Duodenal mucosa (tissue), 2 donors: ENCODE data around the gene SS18.
"Not testable (repeated sequence)": the region's sequence is repeated elsewhere in the genome, so short reads cannot be mapped to it uniquely, and the experiment has no call there.

Experiments
- H3K27ac ChIP-seq: one replicate; pipeline ENCODE4 v1.7.0; 2013; ENCODE audit warnings: low read depth, low read length
- H3K27me3 ChIP-seq, 2 donors: one replicate each; pipeline ENCODE4 v1.7.0; 2013; ENCODE audit warnings: low read length in 2 of 2, control low read depth in 1 of 2; ENCODE audit not compliant: insufficient read depth in 2 of 2, control insufficient read depth in 1 of 2
- H3K36me3 ChIP-seq, 2 donors: one replicate each; pipeline ENCODE4 v1.7.0; 2013; ENCODE audit warnings: low read length in 2 of 2, control low read depth in 1 of 2; ENCODE audit not compliant: insufficient read depth in 2 of 2, control insufficient read depth in 1 of 2
- H3K4me1 ChIP-seq, 2 donors: one replicate each; pipeline ENCODE4 v1.7.0; 2013; ENCODE audit warnings: low read length in 2 of 2, control low read depth in 1 of 2; ENCODE audit not compliant: insufficient read depth in 2 of 2, control insufficient read depth in 1 of 2
- H3K4me3 ChIP-seq, 2 donors: one replicate each; pipeline ENCODE4 v1.7.0; 2013; ENCODE audit warnings: low read length in 2 of 2, low read depth in 1 of 2
- H3K9ac ChIP-seq, 2 donors: one replicate each; pipeline ENCODE4 v1.7.0; 2013; ENCODE audit warnings: low read length in 2 of 2, low read depth in 1 of 2
- H3K9me3 ChIP-seq, 2 donors: one replicate each; pipeline ENCODE4 v1.7.0; 2013; ENCODE audit warnings: low read length in 2 of 2, control low read depth in 1 of 2; ENCODE audit not compliant: control insufficient read depth in 1 of 2

The SS18 gene, protein sequence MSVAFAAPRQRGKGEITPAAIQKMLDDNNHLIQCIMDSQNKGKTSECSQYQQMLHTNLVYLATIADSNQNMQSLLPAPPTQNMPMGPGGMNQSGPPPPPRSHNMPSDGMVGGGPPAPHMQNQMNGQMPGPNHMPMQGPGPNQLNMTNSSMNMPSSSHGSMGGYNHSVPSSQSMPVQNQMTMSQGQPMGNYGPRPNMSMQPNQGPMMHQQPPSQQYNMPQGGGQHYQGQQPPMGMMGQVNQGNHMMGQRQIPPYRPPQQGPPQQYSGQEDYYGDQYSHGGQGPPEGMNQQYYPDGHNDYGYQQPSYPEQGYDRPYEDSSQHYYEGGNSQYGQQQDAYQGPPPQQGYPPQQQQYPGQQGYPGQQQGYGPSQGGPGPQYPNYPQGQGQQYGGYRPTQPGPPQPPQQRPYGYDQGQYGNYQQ

DNA sequence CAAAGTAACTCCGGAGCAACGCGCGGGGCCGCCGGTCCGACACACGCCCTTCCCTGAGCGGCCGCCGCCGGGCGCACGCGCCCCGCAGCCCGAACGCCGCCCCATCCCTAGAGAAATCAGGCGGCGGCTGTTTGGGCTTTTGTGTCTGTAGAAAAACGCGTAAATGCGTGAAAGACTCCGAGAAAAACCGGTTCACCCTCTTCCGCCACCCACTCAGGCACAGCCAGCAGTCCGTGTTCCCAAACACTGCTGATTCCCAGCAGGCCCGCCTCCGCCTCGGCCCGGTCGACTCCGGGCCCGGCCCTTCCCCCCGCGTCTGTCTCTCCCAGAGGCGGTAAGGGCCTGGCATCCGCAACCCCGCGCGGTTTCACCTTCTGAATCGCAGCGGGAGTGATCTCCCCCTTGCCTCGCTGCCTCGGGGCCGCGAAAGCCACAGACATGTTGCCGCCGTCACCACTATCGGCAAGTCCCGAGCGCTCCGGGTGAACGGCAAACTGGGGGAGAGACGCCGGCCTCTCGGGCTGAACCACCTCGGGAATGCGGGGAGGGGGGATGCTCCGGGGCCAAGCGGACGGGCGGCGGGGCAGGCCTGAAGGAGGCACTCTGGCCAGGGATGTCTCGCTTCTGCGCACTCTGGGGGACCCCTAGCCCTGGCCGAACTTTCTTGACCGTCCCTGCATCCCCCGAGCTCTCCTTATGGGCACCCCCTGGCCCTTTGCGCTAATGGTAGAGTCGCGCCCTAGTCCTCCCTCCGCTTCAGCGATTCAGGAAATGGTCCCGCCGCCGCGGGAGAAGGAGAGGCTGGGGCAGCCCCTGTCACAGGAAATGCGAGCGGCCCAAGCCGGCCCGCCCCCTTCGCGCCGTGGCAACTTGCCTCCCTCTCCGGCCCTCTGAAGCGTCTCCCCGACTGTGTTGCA lies at the start of gene SS18:
SS18 (minus strand) TSS at position 484 of the 917 bp plus-strand sequence; CDS start at position 440, 44 bp downstream.
- Histone ChIP-seq H3K36me3 (peaks cover 6 to 12% of the 10 kb centered on the region in 2 donors), H3K4me1 (peaks cover 12 to 16% of the 10 kb centered on the region in 2 donors), H3K27ac (peak within 1 kb of the TSS; percentile 94), H3K9ac (peak within 1 kb of the TSS; percentile 70 to 82), H3K27me3 (no peaks in the 10 kb centered on the region), H3K4me3 (peak within 1 kb of the TSS; percentile 83 to 87), H3K9me3 (no peaks in the 10 kb centered on the region)

DNA sequence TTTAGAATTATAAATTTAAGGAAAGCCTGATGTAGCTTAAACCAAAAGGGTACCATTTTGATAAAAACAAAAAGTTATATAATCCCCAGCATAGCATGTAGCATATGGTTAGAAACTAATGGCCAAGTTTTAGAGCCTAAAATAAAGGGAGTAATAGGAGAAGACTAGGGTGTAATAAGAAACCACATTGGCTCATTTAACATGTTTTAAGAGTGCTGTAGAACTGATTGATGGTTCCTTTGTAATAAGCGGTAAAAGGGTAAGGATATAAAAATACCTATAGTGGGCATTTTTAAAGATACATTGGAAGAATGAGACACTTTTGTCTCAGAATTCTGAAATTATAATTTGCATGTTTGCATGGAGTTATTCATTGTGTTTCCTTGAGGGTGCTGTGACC lies 45.1 kb upstream of the SS18 start:
- no peak overlapping the region for H3K4me3 ChIP-seq
- H3K9me3 ChIP-seq: no peaks in the 10 kb centered on the region
- no peak overlapping the region for H3K9ac ChIP-seq
- H3K4me1 ChIP-seq: no peaks in the 10 kb centered on the region
- H3K27ac ChIP-seq: no peak overlapping the region
- no peaks in the 10 kb centered on the region for H3K27me3 ChIP-seq
- no peaks in the 10 kb centered on the region for H3K36me3 ChIP-seq

DNA sequence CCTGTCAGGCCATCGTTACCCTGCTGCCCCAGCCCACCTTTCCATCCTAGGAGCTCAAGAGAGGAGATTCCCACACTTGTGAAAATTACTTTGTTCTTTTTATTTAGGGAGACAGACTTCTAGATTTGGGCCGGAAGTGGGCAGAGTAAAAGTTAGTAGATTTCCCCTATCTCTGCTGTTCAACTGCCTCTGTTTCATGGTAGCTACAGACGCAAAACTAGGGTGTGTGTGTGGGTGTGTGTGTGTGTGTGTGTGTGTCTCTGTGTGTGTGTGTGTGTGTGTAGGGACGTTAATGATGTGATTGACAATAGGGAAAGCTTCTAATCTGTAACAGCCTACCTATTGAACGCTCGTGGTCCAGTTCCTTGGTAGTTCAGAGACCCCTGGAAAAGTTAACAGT lies 43.7 kb upstream of the SS18 start:
- Histone ChIP-seq H3K9me3 (no peaks in the 10 kb centered on the region), H3K27me3 (no peaks in the 10 kb centered on the region), H3K4me1 (no peaks in the 10 kb centered on the region), H3K4me3 (peak overlapping the region in 1 of 2 donors; percentile 55), H3K27ac (no peak overlapping the region), H3K36me3 (no peaks in the 10 kb centered on the region), H3K9ac (no peak overlapping the region)

DNA sequence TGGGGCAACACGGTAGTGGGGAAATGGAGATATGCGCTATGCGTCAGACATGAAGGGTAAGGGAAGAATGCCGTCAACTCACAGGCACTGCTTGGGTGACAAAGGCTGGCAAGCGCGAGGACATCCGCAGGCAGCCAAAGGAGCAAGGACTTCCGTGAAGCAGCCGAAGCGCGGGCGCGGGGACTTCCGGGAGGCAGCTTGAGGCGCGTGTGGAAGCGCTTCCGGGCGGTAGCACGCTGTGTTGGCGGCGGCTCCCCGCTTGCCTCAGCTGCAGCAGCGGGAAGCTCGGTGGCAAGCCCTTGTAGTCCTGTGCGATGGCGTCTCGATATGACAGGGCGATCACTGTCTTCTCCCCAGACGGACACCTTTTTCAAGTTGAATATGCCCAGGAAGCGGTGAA lies 43.2 kb upstream of the SS18 start, which contains the start of gene PSMA8:
PSMA8 (plus strand) TSS at position 218 of the 400 bp plus-strand sequence; CDS start at position 315, 97 bp downstream.
- Histone ChIP-seq H3K27me3 (no peaks in the 10 kb centered on the region), H3K9me3 (no peaks in the 10 kb centered on the region), H3K9ac (no peak within 1 kb of the TSS), H3K27ac (no peak within 1 kb of the TSS), H3K4me1 (no peaks in the 10 kb centered on the region), H3K4me3 (peak within 1 kb of the TSS in 1 of 2 donors; percentile 55), H3K36me3 (no peaks in the 10 kb centered on the region)

DNA sequence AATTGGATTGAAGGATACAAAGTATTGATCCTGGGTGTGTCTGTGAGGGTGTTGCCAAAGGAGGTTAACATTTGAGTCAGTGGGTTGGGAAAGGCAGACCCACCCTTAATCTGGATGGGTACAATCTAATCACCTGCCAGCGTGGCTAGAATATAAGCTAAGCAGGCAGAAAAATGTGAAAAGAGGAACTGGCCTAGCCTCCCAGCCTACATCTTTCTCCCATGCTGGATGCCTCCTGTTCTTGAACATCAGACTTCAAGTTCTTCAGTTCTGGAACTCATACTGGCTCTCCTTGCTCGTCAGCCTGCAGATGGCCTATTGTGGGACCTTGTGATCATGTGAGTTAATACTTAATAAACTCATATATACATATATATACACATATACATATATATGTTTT lies 37.8 kb upstream of the SS18 start:
- not testable (repeated sequence) for H3K9me3 ChIP-seq, H3K4me3 ChIP-seq, H3K4me1 ChIP-seq, H3K36me3 ChIP-seq, H3K27me3 ChIP-seq, H3K9ac ChIP-seq, H3K27ac ChIP-seq

DNA sequence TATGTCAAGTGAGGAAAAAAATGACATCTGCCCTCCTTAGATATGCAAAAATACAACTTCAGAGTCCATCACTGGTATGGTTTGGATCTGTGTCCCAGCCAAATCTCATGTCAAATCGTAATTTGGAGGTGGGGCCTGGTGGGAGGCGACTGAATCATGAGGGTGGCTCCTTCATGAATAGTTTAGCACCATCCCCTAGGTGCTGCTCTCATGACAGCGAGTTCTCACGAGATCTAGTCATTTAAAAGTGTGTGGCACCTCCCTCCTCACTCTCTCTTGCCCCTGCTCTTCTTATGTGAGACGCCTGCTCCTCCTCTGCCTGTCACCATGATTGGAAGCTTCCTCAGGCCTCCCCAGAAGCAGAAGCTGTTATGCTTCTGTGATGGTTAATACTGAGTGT lies 37.4 kb upstream of the SS18 start:
- no peak overlapping the region for H3K9ac ChIP-seq
- no peaks in the 10 kb centered on the region for H3K9me3 ChIP-seq
- no peaks in the 10 kb centered on the region for H3K36me3 ChIP-seq
- no peak overlapping the region for H3K4me3 ChIP-seq
- no peaks in the 10 kb centered on the region for H3K27me3 ChIP-seq
- no peak overlapping the region for H3K27ac ChIP-seq
- no peaks in the 10 kb centered on the region for H3K4me1 ChIP-seq

DNA sequence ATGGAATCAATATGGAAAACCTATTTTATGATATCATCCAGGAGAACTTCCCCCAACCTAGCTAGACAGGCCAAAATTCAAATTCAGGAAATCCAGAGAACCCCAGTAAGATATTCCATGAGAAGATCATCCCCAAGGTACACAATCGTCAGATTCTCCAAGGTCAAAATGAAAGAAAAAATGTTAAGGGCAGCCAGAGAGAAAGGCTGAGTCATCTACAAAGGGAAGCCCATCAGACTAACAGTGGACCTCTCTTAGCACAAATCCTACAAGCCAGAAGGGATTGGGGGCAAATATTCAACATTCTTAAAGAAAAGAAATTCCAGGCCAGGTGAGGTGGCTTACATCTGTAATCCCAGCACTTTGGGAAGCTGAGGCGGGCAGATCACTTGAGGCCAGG lies 31.6 kb upstream of the SS18 start:
- H3K9me3 ChIP-seq, H3K27me3 ChIP-seq, H3K9ac ChIP-seq, H3K27ac ChIP-seq, H3K36me3 ChIP-seq, H3K4me3 ChIP-seq, H3K4me1 ChIP-seq: not testable (repeated sequence)

DNA sequence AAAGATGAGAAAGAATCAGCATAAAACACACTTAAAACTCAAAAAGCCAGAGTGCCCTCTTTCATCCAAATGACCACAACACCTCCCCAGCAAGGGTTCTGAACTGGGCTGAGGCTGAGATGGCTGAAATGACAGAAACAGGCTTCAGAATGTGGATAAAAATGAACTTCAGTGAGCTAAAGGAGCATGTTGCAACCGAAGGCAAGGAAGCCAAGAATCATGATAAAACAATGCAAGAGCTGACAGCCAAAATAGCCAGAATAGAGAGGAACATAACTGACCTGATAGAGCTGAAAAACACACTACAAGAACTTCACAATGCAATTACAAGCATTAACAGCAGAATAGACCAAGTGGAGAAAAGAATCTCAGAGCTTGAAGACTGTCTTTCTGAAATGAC lies 31.1 kb upstream of the SS18 start:
- H3K27me3 ChIP-seq: peaks cover 0 to 4% of the 10 kb centered on the region in 2 donors
- H3K9me3 ChIP-seq: no peaks in the 10 kb centered on the region
- no peaks in the 10 kb centered on the region for H3K4me1 ChIP-seq
- no peak overlapping the region for H3K27ac ChIP-seq
- H3K4me3 ChIP-seq: no peak overlapping the region
- no peaks in the 10 kb centered on the region for H3K36me3 ChIP-seq
- no peak overlapping the region for H3K9ac ChIP-seq

DNA sequence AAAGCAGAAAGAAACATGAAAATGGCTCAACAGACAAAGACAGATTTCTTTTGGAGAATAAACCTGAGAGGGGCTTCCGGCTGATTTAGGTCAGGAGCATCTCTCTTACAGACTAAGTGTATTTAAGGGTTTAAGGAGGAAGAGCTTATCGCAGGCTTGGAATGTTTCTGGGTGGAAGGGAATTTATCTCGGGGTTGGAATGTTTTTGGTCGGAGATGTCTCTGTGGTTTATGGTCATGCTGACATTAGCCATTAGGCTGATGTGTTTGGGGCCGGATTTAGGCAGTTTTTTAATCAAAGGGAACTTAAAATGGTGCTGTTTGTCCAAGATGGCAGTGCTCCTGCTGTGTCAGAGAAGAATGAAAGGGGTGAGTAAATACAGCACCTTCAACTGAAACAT lies 28.8 kb upstream of the SS18 start:
- Histone ChIP-seq H3K9ac (no peak overlapping the region), H3K4me3 (no peak overlapping the region), H3K36me3 (no peaks in the 10 kb centered on the region), H3K4me1 (no peaks in the 10 kb centered on the region), H3K27me3 (peaks cover 0 to 4% of the 10 kb centered on the region in 2 donors), H3K9me3 (no peaks in the 10 kb centered on the region), H3K27ac (no peak overlapping the region)

DNA sequence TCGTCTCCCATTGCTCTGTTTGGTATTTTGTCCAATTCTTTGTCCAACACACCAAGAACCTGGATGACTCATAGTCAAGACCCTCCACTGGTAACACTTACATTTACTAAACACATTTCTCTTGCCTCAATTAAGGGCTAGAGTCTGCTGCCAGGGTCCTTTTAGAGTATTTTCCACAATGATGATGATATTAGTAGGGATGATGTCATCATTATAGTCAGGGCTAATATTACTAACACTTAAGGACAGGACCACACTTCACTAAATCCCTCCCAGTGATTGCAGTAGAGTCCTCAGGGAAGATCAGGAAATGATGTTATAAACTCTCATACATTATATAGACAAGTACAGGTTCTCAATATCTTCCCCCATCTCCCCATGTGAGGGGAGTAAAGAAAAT lies 13.6 kb upstream of the SS18 start:
- H3K27me3 ChIP-seq: no peaks in the 10 kb centered on the region
- H3K4me3 ChIP-seq: no peak overlapping the region
- H3K9ac ChIP-seq: no peak overlapping the region
- no peaks in the 10 kb centered on the region for H3K36me3 ChIP-seq
- no peaks in the 10 kb centered on the region for H3K9me3 ChIP-seq
- no peak overlapping the region for H3K27ac ChIP-seq
- no peaks in the 10 kb centered on the region for H3K4me1 ChIP-seq
